Erythroblast (primary cell): ENCODE data around the gene CC2D1A.

ENCODE experiments used
- GATA1 ChIP-seq: IDR thresholded peaks from 2 replicates; pipeline ENCODE4 v1.6.1; 2011; ENCODE audit warnings: low read depth, mild to moderate bottlenecking, control low read depth, low read length, moderate library complexity
- POLR2A ChIP-seq: IDR thresholded peaks from 2 replicates; pipeline ENCODE4 v1.6.1; 2011; ENCODE audit warnings: mild to moderate bottlenecking, low read length

DNA sequence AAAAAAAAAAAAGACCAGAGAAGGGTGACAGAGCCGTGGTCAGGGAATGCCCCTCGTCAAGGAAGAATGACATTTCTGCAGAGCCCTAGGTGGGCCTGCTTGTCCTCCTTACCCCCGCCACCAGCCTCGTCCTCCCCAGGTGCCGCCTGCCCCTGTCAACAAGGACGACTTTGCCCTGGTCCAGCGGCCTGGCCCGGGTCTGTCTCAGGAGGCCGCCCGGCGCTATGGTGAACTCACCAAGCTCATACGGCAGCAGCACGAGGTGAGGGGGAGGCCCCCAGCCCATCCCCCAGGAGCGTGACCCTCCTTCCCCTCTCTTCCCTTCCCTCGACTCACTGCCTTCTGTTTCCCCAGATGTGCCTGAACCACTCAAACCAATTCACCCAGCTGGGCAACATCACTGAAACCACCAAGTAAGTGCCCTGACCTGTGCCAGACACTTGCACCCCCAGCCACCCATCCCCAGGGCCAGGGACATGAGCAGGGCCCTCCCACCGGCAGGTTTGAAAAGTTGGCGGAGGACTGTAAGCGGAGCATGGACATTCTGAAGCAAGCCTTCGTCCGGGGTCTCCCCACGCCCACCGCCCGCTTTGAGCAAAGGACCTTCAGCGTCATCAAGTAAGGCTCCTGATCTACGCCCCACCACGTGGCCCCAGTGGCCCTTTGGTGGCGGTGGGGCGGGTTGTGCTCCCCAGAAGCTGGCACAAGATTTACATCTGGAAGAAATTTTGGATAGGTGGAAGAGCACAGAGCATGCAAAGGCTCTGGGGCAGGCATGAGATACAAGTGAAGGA is 17.4 kb downstream of the CC2D1A start:
- no peak for TF ChIP-seq POLR2A
- no peak for TF ChIP-seq GATA1
